Thyroid gland (tissue), 4 donors: ENCODE measurements around the gene SBK1.

Experiments used
- CTCF ChIP-seq, 6 experiments: fragments of 200-600 bp in 3 of 6; fragments of 450-650 bp in 3 of 6; sonication (generic) in 3 of 6; IDR thresholded peaks; one replicate each; pipeline ENCODE4 v1.5.1; 2016 to 2019; ENCODE audit warnings: antibody characterized with exemption in 6 of 6, mild to moderate bottlenecking in 2 of 6, inconsistent platforms in 1 of 6, moderate library complexity in 1 of 6
- POLR2A ChIP-seq, 2 donors: fragments of 450-650 bp; IDR thresholded peaks; one replicate each; pipeline ENCODE4 v1.6.1; 2017; ENCODE audit warnings: antibody characterized with exemption in 2 of 2, mild to moderate bottlenecking in 2 of 2, moderate library complexity in 1 of 2

- TF ChIP-seq CTCF (IDR thresholded peaks at IDR 0.05) (no peak), POLR2A (IDR thresholded peaks at IDR 0.05) (no peak)
Measured at GRCh38 chr16:28259091-28259780, 33.1 kb upstream of the SBK1 start.
